Activated CD8-positive, alpha-beta T cell treated with anti-CD3 and anti-CD28 coated beads for 36 hours (primary cell): Measurements from ENCODE around the gene PEX11G. TPM values are rescaled to one million over a fixed set of nuclear protein-coding genes. Genes with fewer than 3 reads are reported as not detected.
A peak's percentile ranks its signal among the peaks of the same experiment; 100 is the strongest.

Experiments used
- ATAC-seq: fragments of 200-7000 bp; cut with Tn5 transposase; one replicate; pipeline ENCODE4 v1.10.0; 2021; ENCODE audit warnings: mild to moderate bottlenecking, moderate library complexity
- CTCF ChIA-PET: fragments of 350-600 bp; sonication (Branson Sonifier 250); formaldehyde crosslinking; loops from one replicate; lab custom pipeline; 2021; ENCODE audit warnings: antibody characterized with exemption; lab: Charles Lee
- POLR2A ChIA-PET: fragments of 350-600 bp; sonication (Branson Sonifier 250); formaldehyde crosslinking; loops from one replicate; lab custom pipeline; 2021; ENCODE audit warnings: antibody characterized with exemption; lab: Charles Lee
- DNase-seq: peaks from one replicate; pipeline ENCODE4 v3.0.0-alpha.2; 2020
- H3K27ac Mint-ChIP-seq: one replicate; pipeline ENCODE4 v1.8.0; 2021; ENCODE audit warnings: mild to moderate bottlenecking, mixed read lengths
- H3K27me3 Mint-ChIP-seq: one replicate; pipeline ENCODE4 v1.8.0; 2021; ENCODE audit warnings: mixed read lengths
- H3K36me3 Mint-ChIP-seq: one replicate; pipeline ENCODE4 v1.8.0; 2021; ENCODE audit warnings: low read depth, mixed read lengths
- H3K4me1 Mint-ChIP-seq: one replicate; pipeline ENCODE4 v1.8.0; 2021; ENCODE audit warnings: low read depth, mixed read lengths
- H3K4me3 Mint-ChIP-seq: one replicate; pipeline ENCODE4 v1.8.0; 2021; ENCODE audit warnings: mild to moderate bottlenecking, moderate library complexity, mixed read lengths
- H3K9me3 Mint-ChIP-seq: one replicate; pipeline ENCODE4 v1.8.0; 2021; ENCODE audit warnings: mixed read lengths
- intact Hi-C: fragments of 100-400 bp; cut with micrococcal nuclease; formaldehyde crosslinking; loops from one replicate; pipeline ENCODE4 v1.10.0; 2022
- total RNA-seq, 2 experiments: library from RNA; stranded (reverse); gene quantifications; one replicate each; pipeline ENCODE4 v1.2.3, GENCODE V29; 2021
- TF ChIP-seq, protein P1 (sequence below): fragments of 200-600 bp; IDR thresholded peaks from one replicate; pipeline ENCODE4 v1.8.0; 2022; ENCODE audit warnings: antibody characterized with exemption, mild to moderate bottlenecking

The PEX11G gene
- total RNA-seq, 2 experiments from 2014 or later, result 1.4 to 1.5 TPM

DNA sequence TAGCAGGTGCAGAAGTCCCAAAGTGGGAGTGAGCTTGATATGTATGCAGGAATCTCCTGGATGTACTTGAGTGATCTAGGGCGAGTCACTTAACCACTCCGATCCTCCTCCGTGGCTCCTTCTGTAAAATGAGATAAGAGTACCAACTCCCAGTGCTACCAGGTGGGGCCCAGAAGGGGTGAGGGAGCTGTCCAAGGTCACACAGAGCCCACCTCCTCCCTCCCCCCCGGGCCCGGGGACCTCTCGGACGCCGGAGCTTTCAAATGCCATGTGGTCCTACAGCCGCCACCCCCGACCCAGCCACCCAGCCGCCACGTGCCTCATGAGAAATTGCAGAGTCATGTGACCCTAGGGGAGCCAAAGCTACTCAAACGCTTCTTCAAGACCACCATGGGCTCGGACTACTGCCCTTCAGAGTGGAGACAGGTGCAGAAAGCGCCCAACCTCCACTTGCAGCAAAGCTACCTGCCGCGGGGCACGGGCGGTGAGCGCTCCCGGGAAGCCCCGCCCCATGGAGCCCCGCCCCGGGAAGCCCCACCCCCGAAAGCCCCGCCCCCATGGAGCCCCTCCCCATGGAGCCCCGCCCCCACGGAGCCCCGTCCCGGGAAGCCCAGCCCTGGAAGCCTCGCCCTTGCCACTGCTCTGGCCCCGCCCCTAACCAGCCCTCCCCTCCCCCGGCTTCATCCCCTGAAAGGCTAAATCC is 17.0 kb upstream of the PEX11G start:
- ChIA-PET CTCF (interaction anchor here (0.7 to 1.3 kb wide), 2 partner anchors 9 to 175 kb away, joined by 3 read pairs; partner anchors contain the start of gene TRAPPC5), POLR2A (interaction anchor here (0.9 to 1.6 kb wide), 5 partner anchors 10 to 157 kb away, joined by 3 to 6 read pairs (median 3); partner anchors contain the start of genes ARHGEF18 and MCOLN1)
- Mint-ChIP-seq H3K4me3 (no peak overlapping the region), H3K4me1 (peaks cover 11% of the 10 kb centered on the region), H3K27me3 (peaks cover 27% of the 10 kb centered on the region), H3K27ac (no peak overlapping the region), H3K36me3 (no peaks in the 10 kb centered on the region), H3K9me3 (no peaks in the 10 kb centered on the region)
- TF ChIP-seq, protein P1, sequence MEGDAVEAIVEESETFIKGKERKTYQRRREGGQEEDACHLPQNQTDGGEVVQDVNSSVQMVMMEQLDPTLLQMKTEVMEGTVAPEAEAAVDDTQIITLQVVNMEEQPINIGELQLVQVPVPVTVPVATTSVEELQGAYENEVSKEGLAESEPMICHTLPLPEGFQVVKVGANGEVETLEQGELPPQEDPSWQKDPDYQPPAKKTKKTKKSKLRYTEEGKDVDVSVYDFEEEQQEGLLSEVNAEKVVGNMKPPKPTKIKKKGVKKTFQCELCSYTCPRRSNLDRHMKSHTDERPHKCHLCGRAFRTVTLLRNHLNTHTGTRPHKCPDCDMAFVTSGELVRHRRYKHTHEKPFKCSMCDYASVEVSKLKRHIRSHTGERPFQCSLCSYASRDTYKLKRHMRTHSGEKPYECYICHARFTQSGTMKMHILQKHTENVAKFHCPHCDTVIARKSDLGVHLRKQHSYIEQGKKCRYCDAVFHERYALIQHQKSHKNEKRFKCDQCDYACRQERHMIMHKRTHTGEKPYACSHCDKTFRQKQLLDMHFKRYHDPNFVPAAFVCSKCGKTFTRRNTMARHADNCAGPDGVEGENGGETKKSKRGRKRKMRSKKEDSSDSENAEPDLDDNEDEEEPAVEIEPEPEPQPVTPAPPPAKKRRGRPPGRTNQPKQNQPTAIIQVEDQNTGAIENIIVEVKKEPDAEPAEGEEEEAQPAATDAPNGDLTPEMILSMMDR, result no peak
- ATAC-seq, result peak; percentile 67
- intact Hi-C loops, result no loop called here
- peak; percentile 46 for DNase-seq

DNA sequence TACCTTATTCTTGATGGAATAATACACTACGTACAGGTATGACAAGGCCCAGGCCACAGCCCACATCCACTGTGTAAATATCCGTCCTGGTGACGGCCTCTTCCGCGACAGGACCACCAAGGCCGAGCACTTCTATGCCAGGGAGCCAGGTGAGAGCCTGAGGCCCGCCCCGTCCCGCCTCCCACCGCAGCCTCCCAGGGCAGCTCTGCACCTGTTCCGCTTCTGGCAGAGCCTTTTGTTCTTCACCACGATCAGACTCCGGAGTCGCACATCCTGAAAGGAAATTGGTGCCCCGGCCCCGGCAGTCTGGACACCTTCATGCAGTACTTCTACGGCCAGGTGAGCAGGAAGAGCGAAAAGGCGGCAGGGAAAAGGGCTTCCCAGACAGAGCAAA is 16.4 kb upstream of the PEX11G start:
- Mint-ChIP-seq H3K4me3 (no peak overlapping the region), H3K36me3 (no peaks in the 10 kb centered on the region), H3K4me1 (peaks cover 11% of the 10 kb centered on the region), H3K27me3 (peaks cover 29% of the 10 kb centered on the region), H3K27ac (no peak overlapping the region), H3K9me3 (no peaks in the 10 kb centered on the region)
- DNase-seq, result no peak
- TF ChIP-seq, protein P1, result no peak
- CTCF ChIA-PET, result no interaction called here
- POLR2A ChIA-PET, result interaction anchor here (0.7 to 1.6 kb wide), 4 partner anchors 11 to 156 kb away, joined by 3 to 6 read pairs (median 4); partner anchors contain the start of genes ARHGEF18 and MCOLN1
- intact Hi-C loops, result no loop called here
- no peak for ATAC-seq

DNA sequence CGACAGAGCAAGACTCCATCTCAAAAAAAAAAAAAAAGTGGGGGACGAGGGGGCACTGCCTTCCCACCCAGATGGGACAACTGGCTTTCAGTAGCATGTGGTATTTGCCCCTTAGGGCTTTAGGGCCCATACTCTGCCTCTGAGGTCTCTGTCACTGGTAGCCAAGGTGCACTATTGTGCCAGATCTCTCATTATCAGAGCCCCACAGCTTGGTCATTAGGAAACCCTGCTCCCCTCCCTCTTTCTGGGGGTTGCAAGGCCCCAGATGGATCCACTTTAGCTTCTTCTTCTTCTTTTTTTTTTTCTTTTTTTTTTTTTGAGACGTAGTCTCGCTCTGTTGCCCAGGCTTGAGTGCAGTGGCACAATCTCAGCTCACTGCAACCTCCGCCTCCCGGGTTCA is 15.8 kb upstream of the PEX11G start:
- Mint-ChIP-seq H3K4me3 (no peak overlapping the region), H3K36me3 (no peaks in the 10 kb centered on the region), H3K27me3 (peaks cover 33% of the 10 kb centered on the region), H3K9me3 (no peaks in the 10 kb centered on the region), H3K4me1 (peaks cover 11% of the 10 kb centered on the region), H3K27ac (no peak overlapping the region)
- ChIA-PET POLR2A (interaction anchor here (0.7 to 1.6 kb wide), 3 partner anchors 12 to 151 kb away, joined by 3 to 6 read pairs (median 4); partner anchors contain the start of gene MCOLN1), CTCF (interaction anchor here (1.0 kb wide), 1 partner anchor 13 kb away, joined by 3 read pairs; no protein-coding TSS in a partner anchor)
- intact Hi-C loops, result no loop called here
- no peak for DNase-seq
- TF ChIP-seq, protein P1, result no peak
- ATAC-seq, result no peak

DNA sequence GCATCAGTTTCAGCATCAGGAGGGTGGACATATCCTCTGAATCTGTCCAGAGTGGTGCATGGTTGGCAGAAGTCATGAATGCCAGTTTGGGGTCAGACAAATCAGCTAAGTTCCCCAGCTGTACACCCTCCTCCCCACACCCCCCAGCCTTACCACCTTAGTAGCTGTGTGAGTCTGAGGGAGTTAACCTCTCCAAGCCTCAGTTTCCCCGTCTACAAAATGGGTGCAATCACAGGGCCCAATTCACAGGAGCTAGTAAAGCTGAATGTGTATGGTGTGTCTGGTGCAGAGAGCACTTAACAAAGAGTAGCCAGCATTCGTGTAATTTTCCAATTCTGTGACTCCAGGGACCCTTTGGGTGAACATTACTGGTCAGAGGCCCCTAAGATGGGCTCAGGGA is 13.7 kb upstream of the PEX11G start:
- ChIA-PET POLR2A (no interaction called here), CTCF (no interaction called here)
- Mint-ChIP-seq H3K27me3 (peaks cover 41% of the 10 kb centered on the region), H3K9me3 (no peaks in the 10 kb centered on the region), H3K4me3 (no peak overlapping the region), H3K36me3 (no peaks in the 10 kb centered on the region), H3K27ac (no peak overlapping the region), H3K4me1 (peaks cover 11% of the 10 kb centered on the region)
- intact Hi-C loops, result no loop called here
- TF ChIP-seq, protein P1, result no peak
- ATAC-seq (no peak), DNase-seq (no peak)
